ENCODE measurements around the gene REEP5. TPM values are rescaled to one million over a fixed set of nuclear protein-coding genes. Genes with fewer than 3 reads are reported as not detected.

REEP5 gene
- total RNA-seq, 1 donor from 2014 or later: 61.0 TPM

- Mint-ChIP-seq H3K9me3 (no peaks in the 10 kb centered on the region), H3K4me3 (no peak overlapping the region), H3K36me3 (peaks cover 40% of the 10 kb centered on the region), H3K27me3 (no peaks in the 10 kb centered on the region), H3K27ac (no peak overlapping the region), H3K4me1 (ENCODE audit: unreplicated experiment) (no peaks in the 10 kb centered on the region)
- TF ChIP-seq, protein P1, sequence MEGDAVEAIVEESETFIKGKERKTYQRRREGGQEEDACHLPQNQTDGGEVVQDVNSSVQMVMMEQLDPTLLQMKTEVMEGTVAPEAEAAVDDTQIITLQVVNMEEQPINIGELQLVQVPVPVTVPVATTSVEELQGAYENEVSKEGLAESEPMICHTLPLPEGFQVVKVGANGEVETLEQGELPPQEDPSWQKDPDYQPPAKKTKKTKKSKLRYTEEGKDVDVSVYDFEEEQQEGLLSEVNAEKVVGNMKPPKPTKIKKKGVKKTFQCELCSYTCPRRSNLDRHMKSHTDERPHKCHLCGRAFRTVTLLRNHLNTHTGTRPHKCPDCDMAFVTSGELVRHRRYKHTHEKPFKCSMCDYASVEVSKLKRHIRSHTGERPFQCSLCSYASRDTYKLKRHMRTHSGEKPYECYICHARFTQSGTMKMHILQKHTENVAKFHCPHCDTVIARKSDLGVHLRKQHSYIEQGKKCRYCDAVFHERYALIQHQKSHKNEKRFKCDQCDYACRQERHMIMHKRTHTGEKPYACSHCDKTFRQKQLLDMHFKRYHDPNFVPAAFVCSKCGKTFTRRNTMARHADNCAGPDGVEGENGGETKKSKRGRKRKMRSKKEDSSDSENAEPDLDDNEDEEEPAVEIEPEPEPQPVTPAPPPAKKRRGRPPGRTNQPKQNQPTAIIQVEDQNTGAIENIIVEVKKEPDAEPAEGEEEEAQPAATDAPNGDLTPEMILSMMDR (conservative IDR thresholded peaks at IDR 0.05): no peak
- DNase-seq (ENCODE audit: extremely low spot score, unreplicated experiment): no peak
Measured at GRCh38 chr5:112830378-112830777, 91.6 kb downstream of the REEP5 start.

Other genes with a start within 250 kb of the REEP5 start
- 47.7 and 48.6 TPM in 2 replicates for gene APC, start 184.3 kb downstream of the REEP5 start, total RNA-seq (ENCODE audit: low replicate concordance)
- gene SRP19, start 60.9 kb downstream of the REEP5 start, total RNA-seq (ENCODE audit: low replicate concordance): 45.4 and 57.5 TPM in 2 replicates
- gene DCP2, start 54.6 kb upstream of the REEP5 start, total RNA-seq (ENCODE audit: low replicate concordance): 65.5 and 90.3 TPM in 2 replicates

Measured in type B pancreatic cell (in vitro differentiated cells).